Smooth muscle cell (in vitro differentiated cells): ENCODE data around the gene SMG9. TPM values are rescaled to one million over a fixed set of nuclear protein-coding genes. Genes with fewer than 3 reads are reported as not detected.

Experiments
- DNase-seq: peaks from one replicate; lab custom pipeline; 2025; ENCODE audit not compliant: unreplicated experiment; lab: John Stamatoyannopoulos, UW
- H2AFZ ChIP-seq: fragments of 200-600 bp; sonication (generic); 2 replicates; pipeline ENCODE4 v1.6.0; 2016; ENCODE audit warnings: antibody characterized with exemption, low read depth, mild to moderate bottlenecking
- H3F3A ChIP-seq: fragments of 200-600 bp; sonication (generic); 2 replicates; pipeline ENCODE4 v1.6.0; 2017; ENCODE audit warnings: antibody characterized with exemption, low read depth
- H3K27ac ChIP-seq: fragments of 200-600 bp; sonication (generic); 2 replicates; pipeline ENCODE4 v1.5.1; 2016; ENCODE audit warnings: low read depth, mild to moderate bottlenecking
- H3K27me3 ChIP-seq: fragments of 200-600 bp; sonication (generic); 2 replicates; pipeline ENCODE4 v1.6.1; 2016; ENCODE audit warnings: low read depth, mild to moderate bottlenecking
- H3K36me3 ChIP-seq: fragments of 200-600 bp; sonication (generic); 2 replicates; pipeline ENCODE4 v1.5.1; 2016; ENCODE audit warnings: low read depth
- H3K4me1 ChIP-seq: fragments of 200-600 bp; sonication (generic); 2 replicates; pipeline ENCODE4 v1.5.1; 2016; ENCODE audit warnings: low read depth
- H3K4me2 ChIP-seq: fragments of 200-600 bp; sonication (generic); 2 replicates; pipeline ENCODE4 v1.6.0; 2016; ENCODE audit warnings: mild to moderate bottlenecking
- H3K4me3 ChIP-seq: fragments of 200-600 bp; sonication (generic); 2 replicates; pipeline ENCODE4 v1.5.1; 2016; ENCODE audit warnings: mild to moderate bottlenecking
- H3K79me2 ChIP-seq: fragments of 200-600 bp; sonication (generic); 2 replicates; pipeline ENCODE4 v1.6.0; 2016; ENCODE audit warnings: low read depth, mild to moderate bottlenecking
- H3K9ac ChIP-seq: fragments of 200-600 bp; sonication (generic); 2 replicates; pipeline ENCODE4 v1.6.0; 2016; ENCODE audit warnings: low read depth
- H3K9me3 ChIP-seq: fragments of 200-600 bp; sonication (generic); replicated peaks from 2 replicates; pipeline ENCODE4 v1.5.1; 2016; ENCODE audit warnings: low read depth
- H4K20me1 ChIP-seq: fragments of 200-600 bp; sonication (generic); 2 replicates; pipeline ENCODE4 v1.6.0; 2016; ENCODE audit warnings: low read depth
- WGBS: methylation state at CpG from one replicate; pipeline ENCODE4 v1.1.7; 2016; ENCODE audit warnings: low lambda C conversion rate; 5-methylcytosine and 5-hydroxymethylcytosine counted together
- polyA plus RNA-seq: library from polyadenylated mRNA; unstranded; fragments of >200 nt; fragmentation: Nextera tagmentation; extraction: Ambion mirVana; gene quantifications from 2 replicates; pipeline ENCODE4 v1.2.1, GENCODE V29; 2016
- total RNA-seq: library from RNA; depleted of rRNA; stranded (reverse); fragments of >200 nt; gene quantifications from 2 replicates; pipeline ENCODE4 v1.2.3, GENCODE V29; 2014
- TF ChIP-seq, protein P1 (sequence below): fragments of 200-600 bp; sonication (generic); IDR thresholded peaks from 2 replicates; pipeline ENCODE4 v1.5.1; 2017; ENCODE audit warnings: borderline replicate concordance, mild to moderate bottlenecking, antibody characterized with exemption; ENCODE audit not compliant: insufficient read depth, poor library complexity, severe bottlenecking

Gene SMG9
- total and polyA plus RNA-seq, 2 experiments from 2014 or later: 13.2 to 39.2 TPM

DNA sequence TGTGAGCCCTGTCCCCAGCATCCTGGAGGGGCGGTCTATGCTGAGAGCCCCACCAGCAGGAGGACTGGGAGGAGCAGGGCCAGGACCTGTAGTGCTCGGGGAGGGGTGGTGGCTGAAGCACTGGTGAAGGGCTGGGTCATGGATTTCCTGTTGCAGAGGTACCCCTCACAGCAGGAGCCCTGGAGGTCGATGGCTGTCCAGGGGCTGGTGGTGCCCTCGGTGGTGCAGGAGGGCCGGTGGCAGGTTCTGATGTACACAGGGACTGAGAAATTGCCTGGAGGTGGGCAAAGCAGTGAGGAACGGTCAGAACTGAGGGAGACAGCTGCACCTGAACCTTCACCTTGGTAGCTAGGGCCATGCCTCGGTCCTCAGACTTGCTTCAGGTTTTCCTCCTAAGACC, 42.8 kb upstream of the SMG9 start:
- no peaks in the 10 kb centered on the region for H4K20me1 ChIP-seq
- no peak overlapping the region for H3K4me2 ChIP-seq
- no peak overlapping the region for H2AFZ ChIP-seq
- DNase-seq: no peak
- 87% methylated on average over 7 of the region's 7 CpGs for WGBS
- TF ChIP-seq, protein P1, sequence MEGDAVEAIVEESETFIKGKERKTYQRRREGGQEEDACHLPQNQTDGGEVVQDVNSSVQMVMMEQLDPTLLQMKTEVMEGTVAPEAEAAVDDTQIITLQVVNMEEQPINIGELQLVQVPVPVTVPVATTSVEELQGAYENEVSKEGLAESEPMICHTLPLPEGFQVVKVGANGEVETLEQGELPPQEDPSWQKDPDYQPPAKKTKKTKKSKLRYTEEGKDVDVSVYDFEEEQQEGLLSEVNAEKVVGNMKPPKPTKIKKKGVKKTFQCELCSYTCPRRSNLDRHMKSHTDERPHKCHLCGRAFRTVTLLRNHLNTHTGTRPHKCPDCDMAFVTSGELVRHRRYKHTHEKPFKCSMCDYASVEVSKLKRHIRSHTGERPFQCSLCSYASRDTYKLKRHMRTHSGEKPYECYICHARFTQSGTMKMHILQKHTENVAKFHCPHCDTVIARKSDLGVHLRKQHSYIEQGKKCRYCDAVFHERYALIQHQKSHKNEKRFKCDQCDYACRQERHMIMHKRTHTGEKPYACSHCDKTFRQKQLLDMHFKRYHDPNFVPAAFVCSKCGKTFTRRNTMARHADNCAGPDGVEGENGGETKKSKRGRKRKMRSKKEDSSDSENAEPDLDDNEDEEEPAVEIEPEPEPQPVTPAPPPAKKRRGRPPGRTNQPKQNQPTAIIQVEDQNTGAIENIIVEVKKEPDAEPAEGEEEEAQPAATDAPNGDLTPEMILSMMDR: no peak
- H3K27ac ChIP-seq: no peak overlapping the region
- no peaks in the 10 kb centered on the region for H3K9me3 ChIP-seq
- H3K36me3 ChIP-seq: no peaks in the 10 kb centered on the region
- H3K4me1 ChIP-seq: no peaks in the 10 kb centered on the region
- H3K27me3 ChIP-seq: peaks cover 65% of the 10 kb centered on the region
- H3K79me2 ChIP-seq: no peaks in the 10 kb centered on the region
- no peak overlapping the region for H3K4me3 ChIP-seq
- H3F3A ChIP-seq: no peaks in the 10 kb centered on the region
- no peak overlapping the region for H3K9ac ChIP-seq

DNA sequence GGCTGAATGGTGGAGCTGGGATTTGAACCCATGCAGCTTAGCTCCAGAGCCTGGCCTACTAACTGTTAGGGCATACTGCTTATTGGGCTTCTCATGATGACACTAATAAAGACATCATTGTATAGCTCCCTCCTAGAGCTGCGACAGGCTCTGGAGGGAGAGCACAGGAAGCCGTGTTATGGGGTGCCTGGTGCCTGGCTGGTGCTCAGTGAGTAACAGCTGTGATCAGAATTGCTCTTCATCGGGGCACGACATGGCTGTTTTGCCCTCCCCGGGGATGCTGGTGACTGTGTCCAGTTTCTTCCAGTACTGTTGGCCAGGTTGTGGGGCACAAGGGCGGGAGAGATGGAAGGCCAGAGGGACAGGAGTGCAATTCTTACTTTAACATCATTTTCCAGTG, 42.4 kb upstream of the SMG9 start:
- Histone ChIP-seq H3K4me2 (no peak overlapping the region), H3K4me1 (no peaks in the 10 kb centered on the region), H2AFZ (no peak overlapping the region), H3K9ac (no peak overlapping the region), H3K4me3 (no peak overlapping the region), H3K27ac (no peak overlapping the region), H3K9me3 (no peaks in the 10 kb centered on the region), H4K20me1 (no peaks in the 10 kb centered on the region), H3K79me2 (no peaks in the 10 kb centered on the region), H3K27me3 (peaks cover 65% of the 10 kb centered on the region), H3F3A (no peaks in the 10 kb centered on the region), H3K36me3 (no peaks in the 10 kb centered on the region)
- DNase-seq: no peak
- TF ChIP-seq, protein P1: no peak
- 72% methylated on average over 6 of the region's 6 CpGs for WGBS

DNA sequence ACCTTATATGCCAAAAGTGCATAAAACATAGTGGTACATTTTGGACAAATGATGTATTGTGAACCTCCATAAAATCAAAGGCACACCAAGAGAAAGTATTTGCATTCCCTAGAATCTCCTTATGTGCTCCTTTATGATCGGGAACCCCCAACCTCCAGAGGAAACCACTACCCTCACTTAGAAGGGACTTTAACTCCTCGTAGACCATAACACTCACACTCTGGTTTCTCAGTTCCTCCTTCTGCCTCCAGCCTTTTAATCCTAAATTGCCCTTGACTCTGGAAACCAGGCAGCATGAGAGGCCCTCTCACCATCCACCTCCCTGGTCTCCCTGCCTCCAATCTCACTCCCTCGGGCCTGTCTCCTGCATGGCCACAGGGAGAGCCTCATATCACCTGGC, 35.8 kb upstream of the SMG9 start:
- no peaks in the 10 kb centered on the region for H4K20me1 ChIP-seq
- H3K9me3 ChIP-seq: no peaks in the 10 kb centered on the region
- H3K27me3 ChIP-seq: peaks cover 10% of the 10 kb centered on the region
- no peak overlapping the region for H3K4me3 ChIP-seq
- H3F3A ChIP-seq: no peaks in the 10 kb centered on the region
- no peaks in the 10 kb centered on the region for H3K36me3 ChIP-seq
- no peak overlapping the region for H3K27ac ChIP-seq
- TF ChIP-seq, protein P1: no peak
- WGBS: 72% methylated on average over 3 of the region's 3 CpGs
- H2AFZ ChIP-seq: no peak overlapping the region
- H3K4me2 ChIP-seq: no peak overlapping the region
- no peaks in the 10 kb centered on the region for H3K79me2 ChIP-seq
- DNase-seq: no peak
- no peaks in the 10 kb centered on the region for H3K4me1 ChIP-seq
- H3K9ac ChIP-seq: no peak overlapping the region

DNA sequence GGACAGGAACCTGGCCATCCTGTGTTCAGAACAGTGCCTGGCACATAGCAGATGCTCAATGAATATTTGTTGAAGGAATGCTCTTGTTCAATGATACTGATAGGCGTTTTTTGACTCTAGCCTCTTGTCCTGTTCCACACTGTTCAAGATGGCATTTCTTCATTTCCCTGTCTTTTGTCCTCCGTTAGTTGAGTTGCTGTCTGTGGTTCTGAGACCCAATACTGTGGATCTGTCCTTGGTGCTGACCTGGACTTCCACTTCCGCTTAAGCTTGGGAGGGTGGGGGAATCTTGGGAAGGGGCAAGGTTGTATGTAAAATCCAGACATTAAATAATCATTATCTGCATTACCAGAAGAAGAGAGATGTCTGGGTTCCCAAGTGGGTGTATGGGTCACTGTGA, 34.3 kb upstream of the SMG9 start:
- WGBS: 16% methylated on average over 3 of the region's 3 CpGs
- Histone ChIP-seq H3K4me2 (no peak overlapping the region), H2AFZ (no peak overlapping the region), H3K9me3 (no peaks in the 10 kb centered on the region), H3K4me3 (no peak overlapping the region), H3K27ac (no peak overlapping the region), H3K4me1 (peaks cover 4% of the 10 kb centered on the region), H3K36me3 (no peaks in the 10 kb centered on the region), H3K27me3 (peaks cover 5% of the 10 kb centered on the region), H3F3A (no peaks in the 10 kb centered on the region), H3K79me2 (no peaks in the 10 kb centered on the region), H3K9ac (no peak overlapping the region), H4K20me1 (no peaks in the 10 kb centered on the region)
- DNase-seq: no peak
- TF ChIP-seq, protein P1: no peak
